Heart left ventricle (tissue), 16 donors: ENCODE measurements around the gene DCTPP1. TPM values are rescaled to one million over a fixed set of nuclear protein-coding genes. Genes with fewer than 3 reads are reported as not detected.
A peak's percentile ranks its signal among the peaks of the same experiment; 100 is the strongest.

Experiments
- ATAC-seq, 4 donors: fragments of 200-7000 bp; cut with Tn5 transposase; one replicate each; pipeline ENCODE4 v1.9.1; 2020 to 2022; ENCODE audit warnings: moderate library complexity in 4 of 4, mild to moderate bottlenecking in 3 of 4, moderate number of reproducible peaks in 1 of 4
- DNase-seq, 5 donors: peaks; one replicate each; pipeline ENCODE4 v3.0.0-alpha.2; 2020
- H3K27ac ChIP-seq, 12 donors: fragments of 200-600 bp; sonication (generic) in 4 of 12; one replicate each; pipeline versions ENCODE4 v1.5.0 to v1.8.0; 2016 to 2022; ENCODE audit warnings: mild to moderate bottlenecking in 2 of 12
- H3K27me3 ChIP-seq, 9 donors: fragments of 200-600 bp; sonication (generic) in 2 of 9; one replicate each; pipeline versions ENCODE4 v1.5.1 to v1.8.0; 2016 to 2022; ENCODE audit warnings: mild to moderate bottlenecking in 3 of 9
- H3K36me3 ChIP-seq, 9 donors: fragments of 200-600 bp; sonication (generic) in 2 of 9; one replicate each; pipeline versions ENCODE4 v1.5.0 to v1.8.0; 2018 to 2022; ENCODE audit warnings: mild to moderate bottlenecking in 2 of 9
- H3K4me1 ChIP-seq, 12 donors: fragments of 200-600 bp; sonication (generic) in 4 of 12; one replicate each; pipeline versions ENCODE4 v1.5.0 to v1.8.0; 2016 to 2022; ENCODE audit warnings: mild to moderate bottlenecking in 3 of 12
- H3K4me3 ChIP-seq, 12 donors: fragments of 200-600 bp; sonication (generic) in 4 of 12; one replicate each; pipeline versions ENCODE4 v1.5.0 to v1.8.0; 2017 to 2022; ENCODE audit warnings: mild to moderate bottlenecking in 9 of 12, moderate library complexity in 4 of 12
- H3K9me3 ChIP-seq, 12 donors: fragments of 200-600 bp; sonication (generic) in 4 of 12; one replicate each; pipeline versions ENCODE4 v1.5.0 to v1.8.0; 2016 to 2022; ENCODE audit warnings: mild to moderate bottlenecking in 1 of 12
- CTCF ChIP-seq, 12 donors: fragments of 200-600 bp; sonication (generic) in 4 of 12; IDR thresholded peaks; one replicate each; pipeline versions ENCODE4 v1.5.0 to v1.8.0; 2018 to 2022; ENCODE audit warnings: antibody characterized with exemption in 12 of 12, mild to moderate bottlenecking in 5 of 12
- POLR2A ChIP-seq, 2 donors: fragments of 450-650 bp; IDR thresholded peaks; one replicate each; pipeline ENCODE4 v1.6.1; 2017; ENCODE audit warnings: antibody characterized with exemption in 2 of 2, mild to moderate bottlenecking in 2 of 2, moderate library complexity in 2 of 2
- WGBS, 4 donors: extraction: QIAGEN DNeasy Blood & Tissue Kit in 2 of 4; methylation state at CpG; one replicate each; pipeline versions ENCODE4 v1.1.5 to v1.1.7; 2013 to 2018; 5-methylcytosine and 5-hydroxymethylcytosine counted together
- intact Hi-C, 10 donors: fragments of 100-400 bp; cut with DNase I; formaldehyde crosslinking; loops; one replicate each; pipeline versions ENCODE4 v1.11.1 to v1.14.2; 2022
- polyA plus RNA-seq, 2 donors: library from polyadenylated mRNA; stranded (reverse); fragments of 200-250 nt; gene quantifications; one replicate each; pipeline ENCODE4 v1.2.3, GENCODE V29; 2013
- total RNA-seq, 9 donors: library from RNA; depleted of rRNA in 2 of 9; stranded (reverse); fragments of >200 nt in 2 of 9; fragmentation: NEBNext Ultra II Directional in 3 of 9; extraction: Animal tissue kit (Norgen Biotek cat#: 25700) in 3 of 9; gene quantifications; one replicate each; pipeline versions ENCODE4 v1.1.0 to v1.2.4, GENCODE V29; 2016 to 2023
- donor health status: ischemic (EF 13 %, LVEDD 7.1; RV severe dilation, severe dysfunction).
- donor health status: healthy with polysubstance abuse.
- donor health status: DM: no; HTN: yes; CAD: no.
- donor health status: DM: no; HTN: no; CAD: no.
- donor health status: ischemic (EF 25% LVEDD 6.9; RV normal size, moderate dysfunction).
- donor health status: ischemic (EF 25% LVEDD 5.7; RV mildly dilated, moderate dysfunction).
- donor health status: healthy.
- donor health status: DM: yes; HTN: yes; CAD: no.
- donor health status: ischemic (EF 35%, LVEDD 5.7; RV mildly dilated, moderate dysfunction).
- donor health status: nonischemic (EF 11% LVEDD 7.7; RV severe dilation, severe dysfunction).
- donor health status: DM: yes; HTN: yes; CAD: no.
- donor health status: PGD.
- donor health status: ischemic (EF 29% LVEDD 5.4; RV normal size, mild dysfunction).
- donor health status: nonischemic (EF 23%, LVEDD 6.1; RV moderate dilation, normal function).

Gene DCTPP1
- total and polyA plus RNA-seq, 11 donors: 13.8 to 68.7 (median 28.4) TPM

GRCh38 chr16:30417529-30418349 lies 12.1 kb downstream of the DCTPP1 start:
- no peaks in the 10 kb centered on the region for H3K9me3 ChIP-seq
- intact Hi-C loops: loop anchor here in 4 of 10 donors (10.0 kb wide), 4 partner anchors 63 to 353 kb away; partner anchors contain the start of genes ALDOA (in 2 of the 4), MAPK3 (in 2 of the 4), TBX6 (in 2 of the 4) and YPEL3 (in 2 of the 4)
- H3K4me1 ChIP-seq: peaks cover 0 to 27% (median 10%) of the 10 kb centered on the region in 12 donors
- peak; percentile 89 to 96 (median 92) for ATAC-seq
- WGBS, 4 donors: 1% methylated on average over 16 to 140 of the region's 140 CpGs
- TF ChIP-seq CTCF (IDR thresholded peaks at IDR 0.05) (peak in 7 of 12 donors; percentile 12 to 46 (median 28)), POLR2A (IDR thresholded peaks at IDR 0.05) (peak in 1 of 2 donors; percentile 45)
- DNase-seq: peak; percentile 84 to 93 (median 87)
- H3K27ac ChIP-seq: peak overlapping the region; percentile 14 to 91 (median 77)
- H3K27me3 ChIP-seq: no peaks in the 10 kb centered on the region
- peak overlapping the region; percentile 38 to 76 (median 64) for H3K4me3 ChIP-seq
- peaks cover 0 to 43% (median 18%) of the 10 kb centered on the region in 9 donors for H3K36me3 ChIP-seq

GRCh38 chr16:30416624-30417528 lies 13.0 kb downstream of the DCTPP1 start:
- H3K36me3 ChIP-seq: peaks cover 0 to 43% (median 15%) of the 10 kb centered on the region in 9 donors
- intact Hi-C loops: loop anchor here in 4 of 10 donors (10.0 kb wide), 4 partner anchors 62 to 352 kb away; partner anchors contain the start of genes ALDOA (in 2 of the 4), MAPK3 (in 2 of the 4), TBX6 (in 2 of the 4) and YPEL3 (in 2 of the 4)
- no peaks in the 10 kb centered on the region for H3K27me3 ChIP-seq
- WGBS, 4 donors: 66 to 68% (median 67%) methylated on average over 17 to 18 of the region's 18 CpGs
- TF ChIP-seq POLR2A (IDR thresholded peaks at IDR 0.05) (no peak), CTCF (IDR thresholded peaks at IDR 0.05) (no peak)
- peaks cover 0 to 27% (median 10%) of the 10 kb centered on the region in 12 donors for H3K4me1 ChIP-seq
- no peaks in the 10 kb centered on the region for H3K9me3 ChIP-seq
- ATAC-seq: peak in 1 of 4 donors; percentile 3
- peak overlapping the region in 11 of 12 donors; percentile 42 to 76 (median 67) for H3K4me3 ChIP-seq
- no peak for DNase-seq
- H3K27ac ChIP-seq: peak overlapping the region; percentile 5 to 91 (median 77)

- H3K27ac ChIP-seq: no peak overlapping the region
- 85 to 90% (median 87%) methylated on average over 4 of the region's 4 CpGs for WGBS, 4 donors
These were observed 13.7 kb downstream of the DCTPP1 start for GRCh38 chr16:30416047-30416603.

More at GRCh38 chr16:30416047-30416603, 13.7 kb downstream of the DCTPP1 start:
- Histone ChIP-seq H3K4me1 (peaks cover 0 to 27% (median 10%) of the 10 kb centered on the region in 12 donors), H3K4me3 (no peak overlapping the region), H3K36me3 (peaks cover 0 to 43% (median 20%) of the 10 kb centered on the region in 9 donors), H3K9me3 (no peaks in the 10 kb centered on the region), H3K27me3 (no peaks in the 10 kb centered on the region)
- no peak for ATAC-seq
- no peak for TF ChIP-seq CTCF (IDR thresholded peaks at IDR 0.05)
- no peak for TF ChIP-seq POLR2A (IDR thresholded peaks at IDR 0.05)
- DNase-seq: no peak
- intact Hi-C loops: loop anchor here in 4 of 10 donors (10.0 kb wide), 4 partner anchors 61 to 351 kb away; partner anchors contain the start of genes ALDOA (in 2 of the 4), MAPK3 (in 2 of the 4), TBX6 (in 2 of the 4) and YPEL3 (in 2 of the 4)
